ENCODE measurements around the gene SLC2A8. TPM values are rescaled to one million over a fixed set of nuclear protein-coding genes. Genes with fewer than 3 reads are reported as not detected.

The SLC2A8 gene
- total RNA-seq, 1 experiment from 2014 or later = 37.4 TPM

DNA sequence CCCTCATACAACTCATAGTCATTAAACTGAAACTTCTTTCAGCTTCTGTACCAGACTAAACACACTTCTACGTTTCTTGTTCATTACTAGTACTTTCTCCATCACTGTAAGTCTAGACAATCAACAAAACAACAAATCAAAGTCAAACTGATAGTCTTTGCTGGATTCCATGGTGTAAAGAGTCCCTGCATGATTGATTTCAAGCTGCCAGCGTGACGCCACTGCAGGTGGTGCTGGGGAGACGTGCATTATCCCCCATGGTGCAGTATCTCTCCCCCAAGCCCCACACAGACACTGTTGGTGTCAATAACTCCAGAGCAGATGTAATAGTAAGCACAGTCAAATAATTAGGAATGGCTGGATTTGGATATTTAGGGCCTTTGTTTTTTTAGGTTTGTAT, 10.7 kb upstream of the SLC2A8 start:
- H3K27ac Mint-ChIP-seq = no peak overlapping the region
- H3K4me1 Mint-ChIP-seq = peaks cover 8% of the 10 kb centered on the region
- H3K36me3 Mint-ChIP-seq = no peaks in the 10 kb centered on the region
- DNase-seq (ENCODE audit: low spot score) (no peak), ATAC-seq (no peak)
- ChIA-PET POLR2A (no interaction called here), CTCF (interaction anchor here (2.1 kb wide), 1 partner anchor 26 kb away, joined by 6 read pairs; no protein-coding TSS in a partner anchor)
- no peaks in the 10 kb centered on the region; the same call in 1 of the 2 replicates for H3K27me3 Mint-ChIP-seq (ENCODE audit: low read depth)
- H3K9me3 Mint-ChIP-seq = no peaks in the 10 kb centered on the region
- TF ChIP-seq ZNF416 (CRISPR knock-in tag; IDR thresholded peaks at IDR 0.05) (no peak), NFE2L1 (CRISPR knock-in tag; IDR thresholded peaks at IDR 0.05) (no peak), NFATC4 (CRISPR knock-in tag; IDR thresholded peaks at IDR 0.05) (no peak), TEAD4 (CRISPR knock-in tag; IDR thresholded peaks at IDR 0.05) (no peak), ZNF121 (CRISPR knock-in tag; IDR thresholded peaks at IDR 0.05) (no peak), TEAD1 (CRISPR knock-in tag; IDR thresholded peaks at IDR 0.05) (no peak), TP53 (CRISPR knock-in tag; IDR thresholded peaks at IDR 0.05) (no peak), CBFB (CRISPR knock-in tag; IDR thresholded peaks at IDR 0.05; ENCODE audit: low read depth) (no peak), ZNF263 (CRISPR knock-in tag; IDR thresholded peaks at IDR 0.05; ENCODE audit: low read depth) (no peak), ATF1 (CRISPR knock-in tag; IDR thresholded peaks at IDR 0.05) (no peak)
- TF ChIP-seq, protein P1, sequence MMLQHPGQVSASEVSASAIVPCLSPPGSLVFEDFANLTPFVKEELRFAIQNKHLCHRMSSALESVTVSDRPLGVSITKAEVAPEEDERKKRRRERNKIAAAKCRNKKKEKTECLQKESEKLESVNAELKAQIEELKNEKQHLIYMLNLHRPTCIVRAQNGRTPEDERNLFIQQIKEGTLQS (CRISPR knock-in tag; conservative IDR thresholded peaks at IDR 0.05) = no peak
- TF ChIP-seq, protein P2, sequence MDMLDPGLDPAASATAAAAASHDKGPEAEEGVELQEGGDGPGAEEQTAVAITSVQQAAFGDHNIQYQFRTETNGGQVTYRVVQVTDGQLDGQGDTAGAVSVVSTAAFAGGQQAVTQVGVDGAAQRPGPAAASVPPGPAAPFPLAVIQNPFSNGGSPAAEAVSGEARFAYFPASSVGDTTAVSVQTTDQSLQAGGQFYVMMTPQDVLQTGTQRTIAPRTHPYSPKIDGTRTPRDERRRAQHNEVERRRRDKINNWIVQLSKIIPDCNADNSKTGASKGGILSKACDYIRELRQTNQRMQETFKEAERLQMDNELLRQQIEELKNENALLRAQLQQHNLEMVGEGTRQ (CRISPR knock-in tag; IDR thresholded peaks at IDR 0.05) = no peak
- TF ChIP-seq, protein P3, sequence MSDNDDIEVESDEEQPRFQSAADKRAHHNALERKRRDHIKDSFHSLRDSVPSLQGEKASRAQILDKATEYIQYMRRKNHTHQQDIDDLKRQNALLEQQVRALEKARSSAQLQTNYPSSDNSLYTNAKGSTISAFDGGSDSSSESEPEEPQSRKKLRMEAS (CRISPR knock-in tag; IDR thresholded peaks at IDR 0.05) = no peak
- TF ChIP-seq, protein P4, sequence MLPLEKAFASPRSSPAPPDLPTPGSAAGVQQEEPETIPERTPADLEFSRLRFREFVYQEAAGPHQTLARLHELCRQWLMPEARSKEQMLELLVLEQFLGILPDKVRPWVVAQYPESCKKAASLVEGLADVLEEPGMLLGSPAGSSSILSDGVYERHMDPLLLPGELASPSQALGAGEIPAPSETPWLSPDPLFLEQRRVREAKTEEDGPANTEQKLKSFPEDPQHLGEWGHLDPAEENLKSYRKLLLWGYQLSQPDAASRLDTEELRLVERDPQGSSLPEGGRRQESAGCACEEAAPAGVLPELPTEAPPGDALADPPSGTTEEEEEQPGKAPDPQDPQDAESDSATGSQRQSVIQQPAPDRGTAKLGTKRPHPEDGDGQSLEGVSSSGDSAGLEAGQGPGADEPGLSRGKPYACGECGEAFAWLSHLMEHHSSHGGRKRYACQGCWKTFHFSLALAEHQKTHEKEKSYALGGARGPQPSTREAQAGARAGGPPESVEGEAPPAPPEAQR (CRISPR knock-in tag; IDR thresholded peaks at IDR 0.05) = no peak
- TF ChIP-seq, protein P5, sequence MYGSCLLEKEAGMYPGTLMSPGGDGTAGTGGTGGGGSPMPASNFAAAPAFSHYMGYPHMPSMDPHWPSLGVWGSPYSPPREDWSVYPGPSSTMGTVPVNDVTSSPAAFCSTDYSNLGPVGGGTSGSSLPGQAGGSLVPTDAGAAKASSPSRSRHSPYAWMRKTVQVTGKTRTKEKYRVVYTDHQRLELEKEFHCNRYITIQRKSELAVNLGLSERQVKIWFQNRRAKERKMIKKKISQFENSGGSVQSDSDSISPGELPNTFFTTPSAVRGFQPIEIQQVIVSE (CRISPR knock-in tag; IDR thresholded peaks at IDR 0.05; ENCODE audit: borderline replicate concordance) = no peak
- TF ChIP-seq, protein P6, sequence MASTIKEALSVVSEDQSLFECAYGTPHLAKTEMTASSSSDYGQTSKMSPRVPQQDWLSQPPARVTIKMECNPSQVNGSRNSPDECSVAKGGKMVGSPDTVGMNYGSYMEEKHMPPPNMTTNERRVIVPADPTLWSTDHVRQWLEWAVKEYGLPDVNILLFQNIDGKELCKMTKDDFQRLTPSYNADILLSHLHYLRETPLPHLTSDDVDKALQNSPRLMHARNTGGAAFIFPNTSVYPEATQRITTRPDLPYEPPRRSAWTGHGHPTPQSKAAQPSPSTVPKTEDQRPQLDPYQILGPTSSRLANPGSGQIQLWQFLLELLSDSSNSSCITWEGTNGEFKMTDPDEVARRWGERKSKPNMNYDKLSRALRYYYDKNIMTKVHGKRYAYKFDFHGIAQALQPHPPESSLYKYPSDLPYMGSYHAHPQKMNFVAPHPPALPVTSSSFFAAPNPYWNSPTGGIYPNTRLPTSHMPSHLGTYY (CRISPR knock-in tag; IDR thresholded peaks at IDR 0.05) = no peak
- TF ChIP-seq, protein P7, sequence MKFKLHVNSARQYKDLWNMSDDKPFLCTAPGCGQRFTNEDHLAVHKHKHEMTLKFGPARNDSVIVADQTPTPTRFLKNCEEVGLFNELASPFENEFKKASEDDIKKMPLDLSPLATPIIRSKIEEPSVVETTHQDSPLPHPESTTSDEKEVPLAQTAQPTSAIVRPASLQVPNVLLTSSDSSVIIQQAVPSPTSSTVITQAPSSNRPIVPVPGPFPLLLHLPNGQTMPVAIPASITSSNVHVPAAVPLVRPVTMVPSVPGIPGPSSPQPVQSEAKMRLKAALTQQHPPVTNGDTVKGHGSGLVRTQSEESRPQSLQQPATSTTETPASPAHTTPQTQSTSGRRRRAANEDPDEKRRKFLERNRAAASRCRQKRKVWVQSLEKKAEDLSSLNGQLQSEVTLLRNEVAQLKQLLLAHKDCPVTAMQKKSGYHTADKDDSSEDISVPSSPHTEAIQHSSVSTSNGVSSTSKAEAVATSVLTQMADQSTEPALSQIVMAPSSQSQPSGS (CRISPR knock-in tag; IDR thresholded peaks at IDR 0.05; ENCODE audit: borderline replicate concordance, low read depth) = no peak
- TF ChIP-seq, protein P8, sequence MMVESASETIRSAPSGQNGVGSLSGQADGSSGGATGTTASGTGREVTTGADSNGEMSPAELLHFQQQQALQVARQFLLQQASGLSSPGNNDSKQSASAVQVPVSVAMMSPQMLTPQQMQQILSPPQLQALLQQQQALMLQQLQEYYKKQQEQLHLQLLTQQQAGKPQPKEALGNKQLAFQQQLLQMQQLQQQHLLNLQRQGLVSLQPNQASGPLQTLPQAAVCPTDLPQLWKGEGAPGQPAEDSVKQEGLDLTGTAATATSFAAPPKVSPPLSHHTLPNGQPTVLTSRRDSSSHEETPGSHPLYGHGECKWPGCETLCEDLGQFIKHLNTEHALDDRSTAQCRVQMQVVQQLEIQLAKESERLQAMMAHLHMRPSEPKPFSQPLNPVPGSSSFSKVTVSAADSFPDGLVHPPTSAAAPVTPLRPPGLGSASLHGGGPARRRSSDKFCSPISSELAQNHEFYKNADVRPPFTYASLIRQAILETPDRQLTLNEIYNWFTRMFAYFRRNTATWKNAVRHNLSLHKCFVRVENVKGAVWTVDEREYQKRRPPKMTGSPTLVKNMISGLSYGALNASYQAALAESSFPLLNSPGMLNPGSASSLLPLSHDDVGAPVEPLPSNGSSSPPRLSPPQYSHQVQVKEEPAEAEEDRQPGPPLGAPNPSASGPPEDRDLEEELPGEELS (CRISPR knock-in tag; IDR thresholded peaks at IDR 0.05) = no peak
- TF ChIP-seq, protein P9, sequence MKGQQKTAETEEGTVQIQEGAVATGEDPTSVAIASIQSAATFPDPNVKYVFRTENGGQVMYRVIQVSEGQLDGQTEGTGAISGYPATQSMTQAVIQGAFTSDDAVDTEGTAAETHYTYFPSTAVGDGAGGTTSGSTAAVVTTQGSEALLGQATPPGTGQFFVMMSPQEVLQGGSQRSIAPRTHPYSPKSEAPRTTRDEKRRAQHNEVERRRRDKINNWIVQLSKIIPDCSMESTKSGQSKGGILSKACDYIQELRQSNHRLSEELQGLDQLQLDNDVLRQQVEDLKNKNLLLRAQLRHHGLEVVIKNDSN (CRISPR knock-in tag; IDR thresholded peaks at IDR 0.05) = no peak
- TF ChIP-seq, protein P10, sequence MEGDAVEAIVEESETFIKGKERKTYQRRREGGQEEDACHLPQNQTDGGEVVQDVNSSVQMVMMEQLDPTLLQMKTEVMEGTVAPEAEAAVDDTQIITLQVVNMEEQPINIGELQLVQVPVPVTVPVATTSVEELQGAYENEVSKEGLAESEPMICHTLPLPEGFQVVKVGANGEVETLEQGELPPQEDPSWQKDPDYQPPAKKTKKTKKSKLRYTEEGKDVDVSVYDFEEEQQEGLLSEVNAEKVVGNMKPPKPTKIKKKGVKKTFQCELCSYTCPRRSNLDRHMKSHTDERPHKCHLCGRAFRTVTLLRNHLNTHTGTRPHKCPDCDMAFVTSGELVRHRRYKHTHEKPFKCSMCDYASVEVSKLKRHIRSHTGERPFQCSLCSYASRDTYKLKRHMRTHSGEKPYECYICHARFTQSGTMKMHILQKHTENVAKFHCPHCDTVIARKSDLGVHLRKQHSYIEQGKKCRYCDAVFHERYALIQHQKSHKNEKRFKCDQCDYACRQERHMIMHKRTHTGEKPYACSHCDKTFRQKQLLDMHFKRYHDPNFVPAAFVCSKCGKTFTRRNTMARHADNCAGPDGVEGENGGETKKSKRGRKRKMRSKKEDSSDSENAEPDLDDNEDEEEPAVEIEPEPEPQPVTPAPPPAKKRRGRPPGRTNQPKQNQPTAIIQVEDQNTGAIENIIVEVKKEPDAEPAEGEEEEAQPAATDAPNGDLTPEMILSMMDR (IDR thresholded peaks at IDR 0.05) = no peak
- H3K4me3 Mint-ChIP-seq = no peak overlapping the region

Measured in WTC11 (cell line).